GM18505 (cell line): ENCODE results near the gene ENTHD1.

ENCODE experiments used
- ATAC-seq: cut with Tn5 transposase; IDR thresholded peaks from one replicate; pipeline ENCODE4 v1.9.1; 2021; ENCODE audit not compliant: unreplicated experiment
- POLR2A ChIP-seq: IDR thresholded peaks from 4 replicates; pipeline ENCODE4 v1.6.1; 2011; ENCODE audit warnings: borderline replicate concordance; ENCODE audit not compliant: insufficient read depth, insufficient read length; ENCODE audit errors: extremely low read depth

The ENTHD1 gene

GRCh38 chr22:39932918-39933649 is 39.5 kb upstream of the ENTHD1 start:
- ATAC-seq: no peak
- no peak for TF ChIP-seq POLR2A

- ATAC-seq: no peak
- no peak for TF ChIP-seq POLR2A
Observed at GRCh38 chr22:39932166-39932565, 38.6 kb upstream of the ENTHD1 start.

- ATAC-seq: no peak
- TF ChIP-seq POLR2A: no peak
Observed at GRCh38 chr22:39931251-39931650, 37.7 kb upstream of the ENTHD1 start.

- TF ChIP-seq POLR2A: no peak
- no peak for ATAC-seq
Observed at GRCh38 chr22:39928536-39929520, 35.3 kb upstream of the ENTHD1 start.

- TF ChIP-seq POLR2A: no peak
- no peak for ATAC-seq
Observed at GRCh38 chr22:39927544-39927943, 34.0 kb upstream of the ENTHD1 start.

GRCh38 chr22:39926753-39927152 is 33.2 kb upstream of the ENTHD1 start:
- TF ChIP-seq POLR2A: no peak

GRCh38 chr22:39925909-39926679 is 32.5 kb upstream of the ENTHD1 start:
- no peak for ATAC-seq
- no peak for TF ChIP-seq POLR2A

More at GRCh38 chr22:39926753-39927152, 33.2 kb upstream of the ENTHD1 start:
- ATAC-seq: no peak

- ATAC-seq: no peak
- no peak for TF ChIP-seq POLR2A
Observed at GRCh38 chr22:39925273-39925672, 31.7 kb upstream of the ENTHD1 start.

GRCh38 chr22:39924286-39924685 is 30.7 kb upstream of the ENTHD1 start:
- no peak for ATAC-seq
- TF ChIP-seq POLR2A: no peak

GRCh38 chr22:39923696-39924095 is 30.1 kb upstream of the ENTHD1 start:
- no peak for ATAC-seq
- TF ChIP-seq POLR2A: no peak

- ATAC-seq: no peak
- no peak for TF ChIP-seq POLR2A
Observed at GRCh38 chr22:39920134-39920743, 26.7 kb upstream of the ENTHD1 start.

GRCh38 chr22:39917776-39918495 is 24.4 kb upstream of the ENTHD1 start:
- no peak for TF ChIP-seq POLR2A

More at GRCh38 chr22:39917776-39918495, 24.4 kb upstream of the ENTHD1 start:
- no peak for ATAC-seq
